ENCODE results near the gene GBA3.

Gene GBA3

GRCh38 chr4:22695917-22696316 lies 3.2 kb downstream of the GBA3 start:
- no peak for DNase-seq (ENCODE audit: low spot score)

- no peak for DNase-seq (ENCODE audit: low spot score)
Observed at GRCh38 chr4:22703912-22704311, 11.2 kb downstream of the GBA3 start.

GRCh38 chr4:22707390-22707789 lies 14.7 kb downstream of the GBA3 start:
- DNase-seq (ENCODE audit: low spot score): no peak

- DNase-seq (ENCODE audit: low spot score): no peak
Observed at GRCh38 chr4:22708961-22709360, 16.2 kb downstream of the GBA3 start.

- DNase-seq (ENCODE audit: low spot score): no peak
Observed at GRCh38 chr4:22712105-22712504, 19.4 kb downstream of the GBA3 start.

GRCh38 chr4:22712529-22712928 lies 19.8 kb downstream of the GBA3 start:
- no peak for DNase-seq (ENCODE audit: low spot score)

GRCh38 chr4:22713841-22714240 lies 21.1 kb downstream of the GBA3 start:
- DNase-seq (ENCODE audit: low spot score): no peak

- DNase-seq (ENCODE audit: low spot score): no peak
Observed at GRCh38 chr4:22719218-22719617, 26.5 kb downstream of the GBA3 start.

- no peak for DNase-seq (ENCODE audit: low spot score)
Observed at GRCh38 chr4:22720091-22720490, 27.4 kb downstream of the GBA3 start.

GRCh38 chr4:22721204-22721603 lies 28.5 kb downstream of the GBA3 start:
- DNase-seq (ENCODE audit: low spot score): no peak

GRCh38 chr4:22730021-22730420 lies 37.3 kb downstream of the GBA3 start:
- no peak for DNase-seq (ENCODE audit: low spot score)

GRCh38 chr4:22733816-22734215 lies 41.1 kb downstream of the GBA3 start:
- no peak for DNase-seq (ENCODE audit: low spot score)

- no peak for DNase-seq (ENCODE audit: low spot score)
Observed at GRCh38 chr4:22736912-22737311, 44.2 kb downstream of the GBA3 start.

GRCh38 chr4:22739968-22740367 lies 47.2 kb downstream of the GBA3 start:
- no peak for DNase-seq (ENCODE audit: low spot score)

- DNase-seq (ENCODE audit: low spot score): no peak
Observed at GRCh38 chr4:22741744-22742143, 49.0 kb downstream of the GBA3 start.

GRCh38 chr4:22743290-22743689 lies 50.6 kb downstream of the GBA3 start:
- DNase-seq (ENCODE audit: low spot score): no peak

GRCh38 chr4:22744478-22745062 lies 51.8 kb downstream of the GBA3 start:
- no peak for DNase-seq (ENCODE audit: low spot score)

GRCh38 chr4:22745234-22745633 lies 52.5 kb downstream of the GBA3 start:
- no peak for DNase-seq (ENCODE audit: low spot score)

- DNase-seq (ENCODE audit: low spot score): no peak
Observed at GRCh38 chr4:22754116-22754515, 61.4 kb downstream of the GBA3 start.

- DNase-seq (ENCODE audit: low spot score): no peak
Observed at GRCh38 chr4:22762548-22762947, 69.8 kb downstream of the GBA3 start.

- no peak for DNase-seq (ENCODE audit: low spot score)
Observed at GRCh38 chr4:22764183-22764582, 71.4 kb downstream of the GBA3 start.

GRCh38 chr4:22766068-22766467 lies 73.3 kb downstream of the GBA3 start:
- DNase-seq (ENCODE audit: low spot score): no peak

GRCh38 chr4:22778547-22779163 lies 85.9 kb downstream of the GBA3 start:
- no peak for DNase-seq (ENCODE audit: low spot score)

GRCh38 chr4:22780317-22780716 lies 87.6 kb downstream of the GBA3 start:
- no peak for DNase-seq (ENCODE audit: low spot score)

All from hepatic stellate cell (primary cell).